ENCODE data around the gene HS3ST6.
"Not testable (repeated sequence)": the region's sequence is repeated elsewhere in the genome, so short reads cannot be mapped to it uniquely, and the experiment has no call there.

The HS3ST6 gene

DNA sequence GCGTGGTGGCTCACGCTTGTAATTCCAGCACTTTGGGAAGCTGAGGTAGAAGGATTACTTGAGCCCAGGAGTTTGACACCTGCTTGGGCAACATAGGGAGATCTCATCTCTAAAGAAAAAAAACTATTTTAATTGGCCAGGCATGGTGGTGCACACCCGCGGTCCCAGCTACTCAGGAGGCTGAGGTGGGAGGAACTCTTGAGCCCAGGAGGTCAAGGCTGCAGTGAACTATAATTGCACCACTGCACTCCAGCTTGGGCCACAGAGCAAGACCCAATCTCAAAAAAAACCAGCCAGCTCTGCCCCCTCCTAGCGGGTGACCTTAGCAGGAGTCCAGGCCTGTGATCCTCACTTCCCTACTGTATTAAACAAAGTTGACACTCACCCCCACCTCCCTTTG is 5.9 kb upstream of the HS3ST6 start:
- no peak for DNase-seq

DNA sequence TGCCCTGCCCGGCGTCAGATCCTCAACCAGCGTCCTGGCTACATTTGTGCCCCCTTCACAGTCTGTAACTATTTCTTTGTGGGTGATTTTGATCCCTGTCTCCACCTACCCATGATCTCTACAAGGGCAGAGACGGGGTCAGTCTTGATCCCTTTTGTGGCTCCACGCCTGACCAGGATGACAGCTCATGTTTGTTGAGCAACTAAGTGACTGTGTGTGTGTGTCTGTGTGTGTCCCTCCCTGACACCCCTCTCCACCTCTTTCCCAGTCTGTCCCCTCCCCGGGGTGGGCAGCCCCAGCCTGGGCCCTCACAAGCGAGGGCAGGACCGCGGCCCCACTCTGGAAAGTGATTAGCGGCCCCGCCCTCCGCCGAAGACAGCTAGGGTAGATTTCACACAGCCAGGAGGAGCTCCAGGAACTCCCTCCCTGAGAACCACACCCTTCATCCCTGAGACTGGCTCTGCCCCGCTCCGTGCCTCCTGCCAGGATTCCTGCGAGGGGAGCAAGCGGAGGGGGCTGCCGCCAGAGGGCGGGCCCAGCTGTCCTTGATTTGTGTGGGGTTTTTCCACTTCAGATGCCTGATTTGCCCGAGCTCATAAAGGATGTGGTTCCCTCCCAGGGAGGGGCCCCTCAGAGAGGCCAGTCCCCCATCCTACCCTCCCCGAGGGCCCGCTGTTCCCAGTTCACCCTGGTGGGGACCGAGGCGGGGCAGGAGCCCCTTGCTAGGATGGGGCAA is 5.3 kb upstream of the HS3ST6 start:
- DNase-seq, result no peak

DNA sequence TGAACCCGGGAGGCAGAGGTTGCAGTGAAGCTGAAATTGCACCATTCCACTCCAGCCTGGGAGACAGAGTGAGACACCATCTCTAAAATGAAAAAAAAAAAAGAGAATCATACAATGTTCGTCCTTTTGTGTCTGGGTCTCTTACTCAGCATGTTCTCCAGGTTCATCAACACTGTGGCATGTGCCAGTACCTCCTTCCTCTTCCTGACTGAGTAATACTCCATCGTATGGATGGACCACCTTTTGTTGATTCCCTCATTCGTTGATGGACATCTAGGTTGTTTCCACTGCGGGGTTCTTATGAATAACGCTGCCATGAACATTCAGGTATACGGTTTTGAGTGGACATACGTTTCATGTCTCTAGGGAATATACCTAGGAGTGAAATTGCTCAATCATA is 4.1 kb upstream of the HS3ST6 start:
- no peak for DNase-seq

DNA sequence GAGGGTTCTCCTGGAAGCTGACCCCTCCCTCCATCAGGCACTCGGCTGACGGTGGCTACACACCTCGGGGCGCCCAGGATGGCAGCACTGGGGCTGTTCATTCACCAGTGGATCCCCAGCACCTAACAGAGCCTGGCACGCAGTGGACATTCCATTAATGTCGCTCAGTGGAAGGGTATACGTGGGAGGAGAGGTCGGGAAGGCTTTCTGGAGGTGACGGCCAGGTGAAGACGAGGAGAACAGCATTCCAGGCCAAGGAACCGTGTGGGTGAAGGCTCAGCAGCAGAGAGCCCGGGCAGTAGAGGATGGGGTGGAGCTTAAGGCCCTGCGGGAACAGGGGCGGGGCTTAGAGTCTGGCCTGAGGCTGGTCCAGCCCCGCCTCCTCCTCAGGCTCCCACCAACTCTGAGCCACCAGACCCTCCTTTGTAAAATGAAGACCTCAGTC is 2.5 kb upstream of the HS3ST6 start:
- DNase-seq, result no peak

DNA sequence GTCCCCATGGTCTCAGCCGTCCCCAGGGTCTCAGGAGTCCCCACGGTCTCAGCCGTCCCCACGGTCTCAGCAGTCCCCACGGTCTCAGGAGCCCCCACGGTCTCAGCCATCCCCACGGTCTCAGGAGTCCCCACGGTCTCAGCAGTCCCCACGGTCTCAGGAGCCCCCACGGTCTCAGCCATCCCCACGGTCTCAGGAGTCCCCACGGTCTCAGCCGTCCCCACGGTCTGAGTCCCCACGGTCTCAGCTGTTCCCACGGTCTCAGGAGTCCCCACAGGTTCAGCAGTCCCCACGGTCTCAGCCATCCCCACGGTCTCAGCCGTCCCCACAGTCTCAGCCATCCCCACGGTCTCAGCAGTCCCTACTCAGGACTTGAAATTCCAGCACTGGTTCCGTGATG is 1.9 kb upstream of the HS3ST6 start:
- DNase-seq, result not testable (repeated sequence)

DNA sequence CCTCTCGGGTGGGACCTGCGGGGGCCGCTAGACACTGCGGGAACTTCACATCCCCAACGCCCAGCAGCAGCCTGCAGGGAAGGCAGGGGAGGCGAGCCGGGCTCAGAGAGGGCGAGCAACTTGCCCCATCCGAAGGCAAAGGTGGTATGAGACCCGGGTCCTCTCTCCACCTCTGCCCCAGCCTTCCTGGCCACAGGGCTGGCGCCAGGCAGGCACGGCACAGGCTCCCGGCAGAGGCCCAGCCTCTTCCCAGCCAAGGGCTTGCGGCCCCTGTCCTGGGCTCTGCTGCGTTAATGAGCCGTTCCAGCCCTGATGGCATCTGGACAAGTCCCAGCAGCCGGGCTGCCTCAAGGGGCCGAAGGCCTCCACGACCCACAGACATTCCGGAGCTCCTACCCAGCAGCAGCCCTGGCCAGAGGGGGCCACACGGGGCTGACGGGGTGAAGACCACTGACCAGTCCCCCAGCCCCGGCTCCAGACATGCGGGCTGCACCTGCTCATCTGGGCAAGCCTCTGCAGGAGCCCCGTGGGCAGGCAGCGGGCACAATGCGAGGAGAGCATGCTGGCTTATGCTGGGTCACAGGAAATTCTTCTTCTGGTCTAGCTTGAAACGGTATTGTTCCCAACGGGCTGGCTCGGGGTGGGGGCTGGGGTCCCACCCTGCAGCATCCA is 1.2 kb upstream of the HS3ST6 start:
- no peak for DNase-seq

DNA sequence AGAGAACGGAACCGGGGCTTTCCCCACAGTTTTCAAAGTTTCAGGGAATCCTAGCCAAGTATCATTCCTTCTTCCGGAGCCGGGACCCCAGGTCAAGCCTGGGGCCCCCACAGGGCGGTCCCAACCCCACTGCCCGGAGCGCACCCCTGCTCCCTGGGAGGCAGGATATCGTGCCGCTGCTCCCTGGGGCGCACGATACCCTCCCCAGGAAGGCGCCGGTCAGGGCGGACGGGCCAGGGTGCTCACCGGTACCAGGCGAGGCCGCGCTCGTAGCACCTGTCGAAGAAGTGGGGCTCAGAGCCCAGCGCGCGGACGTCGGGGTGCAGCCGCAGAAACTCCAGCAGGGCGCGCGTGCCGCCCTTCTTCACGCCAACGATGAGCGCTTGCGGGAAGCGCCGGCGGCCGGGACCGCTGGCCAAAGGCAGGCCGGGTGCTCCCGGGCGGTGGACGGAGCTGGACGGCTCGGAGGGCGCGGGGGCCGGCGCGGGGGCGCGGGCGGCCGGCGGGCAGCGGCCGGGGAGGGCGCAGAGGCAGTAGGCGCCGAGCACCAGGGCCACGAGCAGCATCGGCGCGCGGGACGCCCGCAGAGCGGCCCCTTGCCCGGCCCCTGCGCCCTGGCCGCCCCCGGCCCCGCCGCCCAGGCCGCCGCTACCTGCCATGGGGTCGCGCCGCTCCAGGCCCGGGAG is 407 bp downstream of the HS3ST6 start:
- DNase-seq, result no peak

DNA sequence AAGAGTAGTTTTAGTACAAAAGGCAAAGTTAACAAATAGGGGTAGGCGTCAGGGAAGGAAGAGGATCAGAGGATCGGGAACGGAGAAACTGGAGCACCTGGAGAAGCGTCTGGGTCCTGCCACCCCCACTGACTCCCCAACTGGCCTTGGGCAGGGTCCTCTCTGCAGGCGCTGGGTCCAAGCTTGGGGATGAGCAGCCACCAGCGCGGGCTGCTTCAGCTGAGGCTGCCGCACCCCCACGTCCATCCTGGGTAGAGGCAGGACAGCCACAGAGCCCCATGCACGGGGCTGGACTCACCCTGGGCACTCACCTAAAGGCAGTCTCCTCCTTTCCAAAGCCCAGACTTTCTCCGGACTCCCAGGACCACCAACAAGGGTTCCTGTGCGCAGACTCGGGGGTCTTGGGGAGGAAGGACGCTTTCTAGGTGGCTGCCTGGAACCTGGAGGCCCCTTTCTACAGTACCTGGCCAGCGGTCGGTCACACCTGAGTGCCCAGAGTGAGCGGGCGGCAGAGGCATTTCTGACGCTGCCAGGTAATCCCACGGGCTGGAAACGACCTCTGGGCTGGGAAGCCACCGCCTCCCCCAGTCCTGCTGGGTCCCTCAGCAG is 1.1 kb downstream of the HS3ST6 start:
- no peak for DNase-seq

DNA sequence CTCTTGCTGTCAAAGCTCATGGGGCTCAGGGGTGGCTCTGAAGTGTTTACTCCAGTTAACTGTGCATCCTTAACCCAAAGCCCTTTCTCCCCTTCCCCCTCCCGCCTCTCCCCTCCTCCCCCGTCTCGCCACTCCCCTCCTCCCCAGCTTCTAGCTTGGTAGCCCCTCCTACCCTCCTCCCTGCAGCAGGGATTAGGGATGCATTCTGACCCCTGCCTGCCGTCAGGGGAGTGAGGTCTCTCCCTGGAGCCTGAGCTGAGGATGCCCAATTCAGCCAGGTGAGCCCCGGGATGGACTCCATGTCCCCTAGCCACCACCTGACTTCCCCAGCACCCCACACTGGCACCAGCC is 1.6 kb downstream of the HS3ST6 start:
- DNase-seq, result no peak

DNA sequence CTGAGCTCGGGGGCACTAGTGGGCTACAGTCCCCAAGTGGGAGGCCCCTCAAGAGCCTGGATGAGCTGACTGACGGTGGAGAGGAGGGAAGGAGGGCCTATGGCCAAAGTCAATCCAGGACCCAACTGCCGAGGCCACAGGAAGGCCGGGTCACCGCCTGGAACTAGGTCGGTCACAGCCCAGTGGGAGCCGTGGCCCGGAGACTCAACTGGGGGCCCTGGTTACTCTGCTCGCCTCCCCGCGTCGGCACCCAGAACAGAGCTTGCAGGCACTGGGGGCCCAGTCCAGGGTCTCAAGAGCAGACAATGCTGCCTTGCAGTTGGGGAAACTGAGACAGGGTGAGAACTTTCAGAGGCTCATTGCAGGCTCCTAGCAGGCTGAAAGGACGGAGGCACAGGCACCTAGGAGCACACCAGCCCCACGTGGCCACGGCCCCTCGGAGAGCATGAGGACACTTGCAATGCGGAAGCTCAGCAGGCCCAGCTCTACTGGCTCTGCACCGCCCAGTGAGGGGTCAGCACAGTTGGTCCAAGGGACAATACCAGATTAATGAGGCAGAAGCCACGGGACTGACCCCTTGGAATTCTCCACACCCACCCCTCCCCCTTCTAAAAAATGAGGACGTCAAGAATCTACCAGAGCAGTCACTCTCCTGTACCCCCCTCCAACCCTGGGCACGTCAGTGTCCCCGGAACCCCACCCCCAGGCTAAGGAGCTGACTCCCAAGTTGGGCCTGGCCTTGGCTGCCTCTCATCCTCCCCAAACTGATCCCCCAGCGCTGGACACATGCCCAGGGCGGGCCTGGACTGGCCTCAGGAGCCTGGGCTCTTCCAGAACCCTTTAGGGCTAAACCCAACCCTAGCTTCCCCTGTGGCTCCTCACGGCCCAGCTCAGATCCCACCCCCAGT is 2.2 kb downstream of the HS3ST6 start:
- DNase-seq, result no peak

DNA sequence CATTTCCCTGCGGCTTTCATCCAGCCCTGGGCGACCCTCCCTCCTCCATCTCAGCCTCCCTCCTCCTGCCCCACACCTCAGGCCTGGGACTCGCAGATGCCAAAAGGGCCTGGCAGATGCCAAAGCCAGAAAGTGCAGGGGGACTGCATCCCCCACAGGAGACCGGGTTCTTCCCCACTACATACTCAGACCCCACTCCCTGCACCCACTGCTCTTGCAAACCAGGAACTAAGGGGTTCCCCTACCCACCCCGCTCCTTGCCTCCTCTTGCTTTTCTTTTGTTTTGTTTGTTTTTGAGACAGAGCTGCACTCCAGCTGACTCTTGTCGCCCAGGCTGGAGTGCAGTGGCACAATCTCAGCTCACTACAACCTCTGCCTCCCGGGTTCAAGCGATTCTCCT is 3.2 kb downstream of the HS3ST6 start:
- DNase-seq, result no peak

DNA sequence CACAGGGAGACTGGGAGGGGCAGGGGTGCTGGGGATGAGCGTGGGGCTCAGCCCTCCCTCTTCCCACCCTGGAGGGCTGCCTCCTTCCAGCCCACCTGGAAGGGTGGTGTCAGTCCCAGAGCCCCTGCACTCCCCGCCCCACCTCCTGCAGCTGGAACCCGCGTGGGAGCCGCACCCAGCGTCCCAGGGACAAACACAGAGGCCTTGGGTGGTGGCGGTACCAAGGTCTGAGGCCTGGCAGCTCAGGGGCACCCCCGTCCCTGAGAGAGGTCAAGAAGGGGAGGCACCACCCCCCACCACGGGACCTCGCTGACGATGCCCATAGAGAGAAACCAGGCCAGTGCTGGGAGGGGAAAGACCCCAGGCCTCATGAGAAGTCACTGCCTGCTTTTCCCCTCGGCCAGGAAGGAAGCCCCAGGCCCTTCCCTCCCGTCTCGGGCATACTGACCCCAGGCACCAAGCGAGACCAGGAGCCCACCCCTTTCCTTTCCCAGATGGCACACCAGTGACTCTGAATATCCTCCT is 4.1 kb downstream of the HS3ST6 start:
- DNase-seq, result no peak

DNA sequence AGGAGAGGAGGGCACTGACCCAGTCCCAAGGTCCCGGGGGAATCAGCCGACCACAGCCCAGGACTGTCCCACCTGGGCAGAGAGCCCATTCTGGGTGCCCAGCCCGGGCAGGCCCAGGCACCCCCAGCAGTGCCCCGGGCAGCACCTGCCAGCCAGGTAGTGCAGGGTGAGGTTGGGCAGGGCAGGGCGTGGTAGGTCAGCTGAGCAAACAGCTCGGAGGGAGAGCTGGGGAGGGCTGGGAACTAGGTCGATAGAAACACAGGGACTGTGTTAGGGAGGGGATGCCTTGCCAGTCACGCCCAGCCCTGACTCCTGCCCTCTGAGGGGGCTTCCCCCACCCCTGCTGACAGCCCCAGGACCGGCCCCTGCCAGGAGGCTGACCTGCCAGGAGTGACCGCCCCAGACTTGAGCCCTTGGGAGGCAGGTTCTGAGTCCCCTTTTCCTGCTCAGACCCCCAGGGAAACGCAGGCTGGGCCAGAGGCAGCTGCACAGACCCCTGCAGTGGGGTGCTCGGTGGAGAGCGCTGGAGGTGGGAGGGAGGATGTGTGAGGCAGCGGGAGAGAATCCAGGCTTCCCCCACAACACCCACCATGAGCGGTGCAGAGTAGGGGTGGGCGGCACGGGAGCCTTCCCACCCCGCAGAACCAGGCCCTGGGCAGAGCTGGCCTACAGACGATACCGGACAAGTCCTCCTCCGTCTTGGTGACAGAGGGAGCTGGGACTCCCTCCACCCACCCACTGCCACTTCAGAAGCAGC is 4.7 kb downstream of the HS3ST6 start:
- DNase-seq, result no peak

DNA sequence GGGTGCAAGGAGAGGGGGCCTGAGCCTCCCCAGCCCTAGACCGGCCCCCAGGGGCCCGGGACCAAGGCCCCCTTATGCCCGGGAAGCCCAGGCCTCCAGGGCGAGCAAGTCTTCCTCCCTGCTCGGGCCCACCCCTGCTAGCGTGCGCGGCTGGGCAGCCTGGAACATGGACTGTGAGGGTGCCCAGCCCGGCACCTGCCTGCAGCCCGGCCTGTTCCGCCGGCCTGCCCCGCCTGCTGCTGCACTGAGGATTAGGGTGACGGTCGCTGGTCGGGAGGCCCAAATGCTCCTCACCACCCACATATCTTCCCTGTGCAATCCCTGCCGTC is 6.0 kb downstream of the HS3ST6 start:
- DNase-seq, result no peak

DNA sequence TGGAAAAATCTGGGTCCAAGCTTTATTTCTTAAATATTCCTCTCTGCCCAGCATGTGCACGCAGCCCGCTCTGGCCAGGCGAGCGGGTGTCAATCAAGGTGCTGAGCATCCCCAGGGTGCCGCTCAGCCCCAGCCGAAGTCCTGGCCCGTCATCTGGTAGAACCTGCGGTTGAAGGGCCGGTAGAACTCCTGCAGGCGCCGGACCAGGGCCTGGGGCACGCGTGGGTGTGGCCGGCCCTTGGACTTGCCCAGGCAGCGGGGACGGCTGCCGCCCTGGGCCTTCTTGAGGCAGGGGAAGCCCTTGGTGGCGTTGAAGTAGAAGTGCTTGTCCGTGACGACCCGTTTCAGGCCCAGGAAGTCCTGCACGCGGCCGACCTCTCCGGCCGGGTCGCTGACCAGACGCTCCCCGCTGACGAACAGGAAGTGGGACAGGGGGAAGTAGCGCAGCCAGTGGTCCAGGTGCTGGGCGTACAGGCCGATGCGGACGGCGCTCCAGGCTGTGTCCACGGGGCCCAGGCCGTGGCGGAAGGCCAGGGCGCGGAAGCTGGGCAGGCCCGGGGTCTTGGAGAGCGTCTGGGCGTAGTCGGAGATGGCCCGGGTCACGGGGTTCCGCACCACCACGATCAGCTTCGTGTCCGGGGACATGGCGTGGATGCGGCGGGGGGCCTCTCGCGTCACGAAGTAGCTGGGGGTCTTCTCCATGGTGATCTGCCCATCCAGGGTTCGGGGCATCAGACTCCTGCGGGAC is 6.6 kb downstream of the HS3ST6 start:
- DNase-seq, result no peak

DNA sequence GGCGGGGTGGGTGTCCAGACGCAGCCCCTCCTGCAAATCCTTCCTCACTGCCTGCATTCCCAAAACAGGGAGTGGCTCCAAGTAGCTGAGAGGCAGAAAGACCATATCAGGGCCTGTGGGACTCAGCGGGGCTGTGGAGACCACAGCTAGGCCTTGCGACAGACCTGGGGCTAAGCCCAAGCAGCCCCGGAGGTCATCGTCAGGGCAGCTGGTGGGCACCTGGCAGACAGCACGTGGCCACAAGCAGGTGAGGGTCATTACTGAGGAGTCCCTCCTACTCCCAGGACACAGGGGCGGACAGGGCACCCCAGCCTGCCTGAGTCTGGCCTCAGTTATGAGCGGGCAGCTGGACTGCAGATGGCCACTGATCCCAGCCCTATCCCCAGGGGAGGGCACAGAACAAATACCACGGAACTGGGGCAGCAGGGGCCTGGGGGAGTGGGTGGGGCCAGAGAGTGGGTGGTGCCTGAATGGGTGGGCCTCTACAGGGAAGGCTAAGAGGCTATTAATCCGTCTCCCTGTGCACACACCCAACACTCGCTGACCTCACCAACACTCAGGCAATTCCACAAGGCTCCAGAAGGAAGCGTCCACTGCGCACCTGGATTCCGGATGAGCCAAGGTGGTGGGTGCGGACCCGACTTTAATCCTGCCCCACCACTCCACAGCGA is 8.5 kb downstream of the HS3ST6 start:
- no peak for DNase-seq

DNA sequence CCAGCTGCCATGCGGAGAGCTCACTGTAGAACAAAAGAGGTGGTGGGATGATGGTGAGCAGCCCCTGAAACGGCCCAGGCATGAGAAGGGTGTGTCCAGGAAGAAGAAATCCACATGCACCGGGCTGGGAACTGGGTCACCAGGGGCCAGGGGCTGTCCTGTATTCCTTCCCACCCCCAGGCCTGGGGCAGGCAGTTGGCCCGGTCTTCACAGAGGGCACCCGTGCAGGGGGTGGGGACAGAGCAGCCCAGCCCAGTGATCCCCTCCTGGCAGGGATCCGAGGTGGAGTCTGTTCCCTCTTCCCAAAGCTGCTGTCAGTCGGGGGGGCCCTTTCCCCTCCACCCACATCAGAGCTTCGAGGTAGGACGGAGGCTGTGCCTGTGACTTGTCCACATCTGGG is 9.2 kb downstream of the HS3ST6 start:
- no peak for DNase-seq

DNA sequence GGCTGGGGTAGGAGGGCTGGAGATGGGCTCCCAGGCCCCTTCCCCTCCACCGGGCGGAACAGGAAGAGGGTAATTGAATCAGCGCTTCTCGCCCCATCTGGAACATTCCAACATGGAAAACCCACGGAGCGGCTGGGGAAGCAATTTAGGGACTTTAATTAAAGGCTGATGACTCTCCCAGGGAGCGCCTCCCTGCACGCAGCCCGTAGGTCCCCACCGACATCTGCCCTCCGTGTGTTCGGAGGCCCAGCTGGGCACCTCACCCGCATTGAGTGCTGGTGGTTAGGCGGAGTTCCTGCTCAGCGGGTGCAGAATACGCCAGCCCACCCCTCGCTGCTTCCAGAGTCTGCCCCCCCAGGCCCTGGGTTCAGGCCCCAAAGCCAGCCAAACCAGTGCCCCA is 10.0 kb downstream of the HS3ST6 start:
- DNase-seq, result no peak

DNA sequence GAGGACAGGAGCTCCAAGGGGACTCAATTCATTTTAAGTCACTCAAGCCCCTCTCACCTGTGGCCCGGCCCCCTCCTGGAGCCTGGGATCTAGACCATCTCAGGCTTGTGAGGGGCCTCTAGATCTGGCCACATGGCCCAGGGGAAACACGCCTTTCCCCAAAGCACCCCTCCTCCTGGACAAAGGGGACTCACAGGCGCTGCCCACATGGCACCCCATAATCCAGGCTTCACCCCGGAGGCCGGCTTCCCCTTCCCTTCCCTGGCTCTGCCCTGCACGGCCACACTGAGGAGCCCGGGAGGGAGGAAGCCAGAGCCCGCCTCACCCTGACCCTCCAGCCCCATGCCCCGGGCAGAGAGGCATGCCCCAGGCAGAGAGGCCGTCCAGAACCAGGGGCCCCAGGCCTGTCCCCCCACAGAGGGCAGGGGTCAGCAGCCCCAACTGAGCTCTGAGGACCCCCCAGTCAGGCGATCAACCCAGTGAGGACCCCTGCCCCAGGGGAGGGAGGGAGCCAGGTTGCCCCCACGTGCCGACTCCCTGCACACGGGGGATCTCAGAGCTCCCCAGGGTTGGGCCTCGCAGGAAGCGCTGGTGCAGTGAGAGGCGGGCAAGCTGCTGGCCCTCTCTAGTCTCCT is 10.9 kb downstream of the HS3ST6 start:
- no peak for DNase-seq

DNA sequence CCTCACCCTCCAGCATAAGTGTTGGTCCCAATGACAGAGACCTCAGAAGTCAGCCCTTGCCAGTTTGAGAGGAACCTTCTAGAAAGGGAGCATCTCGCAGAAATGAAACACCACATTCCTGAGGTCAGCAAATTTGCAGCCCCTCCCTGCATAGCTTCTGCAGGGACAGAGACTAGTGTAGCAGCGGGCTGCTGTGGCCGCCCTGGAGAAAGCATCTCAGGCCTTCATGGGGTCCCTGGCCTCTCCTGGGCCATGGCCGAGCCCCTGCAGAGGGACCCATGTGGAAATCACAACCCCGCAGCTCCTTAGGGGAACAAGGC is 11.4 kb downstream of the HS3ST6 start:
- no peak for DNase-seq
